CD4-positive, alpha-beta T cell treated with Interleukin-4 for 1 hour (primary cell): Measurements from ENCODE around the gene C3orf49.
A peak's percentile ranks its signal among the peaks of the same experiment; 100 is the strongest.

Experiments used
- DNase-seq, 2 donors: peaks; one replicate each; pipeline ENCODE4 v3.0.0-alpha.2; 2020 to 2022

C3orf49 gene

GRCh38 chr3:63819151-63819398 lies at the start of gene C3orf49:
TSS of gene C3orf49 (plus strand) at chr3:63819299. CDS start at chr3:63819472, 173 bp downstream.
- DNase-seq = no peak

GRCh38 chr3:63774781-63775180 lies 44.3 kb upstream of the C3orf49 start:
- no peak for DNase-seq

GRCh38 chr3:63779227-63779626 lies 39.9 kb upstream of the C3orf49 start:
- DNase-seq = no peak

- DNase-seq = no peak
These were observed 27.1 kb upstream of the C3orf49 start for GRCh38 chr3:63791974-63792373.

- DNase-seq = no peak
These were observed 23.7 kb upstream of the C3orf49 start for GRCh38 chr3:63795438-63795837.

GRCh38 chr3:63798544-63798943 lies 20.6 kb upstream of the C3orf49 start:
- no peak for DNase-seq

- DNase-seq = no peak
These were observed 20.1 kb upstream of the C3orf49 start for GRCh38 chr3:63798949-63799348.

GRCh38 chr3:63800097-63800496 lies 19.0 kb upstream of the C3orf49 start:
- DNase-seq = no peak

- DNase-seq = no peak
These were observed 15.2 kb upstream of the C3orf49 start for GRCh38 chr3:63803911-63804310.

- DNase-seq = no peak
These were observed 11.0 kb upstream of the C3orf49 start for GRCh38 chr3:63807961-63808565.

GRCh38 chr3:63808633-63809032 lies 10.5 kb upstream of the C3orf49 start:
- DNase-seq = no peak

GRCh38 chr3:63809607-63810006 lies 9.5 kb upstream of the C3orf49 start:
- no peak for DNase-seq

- DNase-seq = no peak
These were observed 4.9 kb upstream of the C3orf49 start for GRCh38 chr3:63814237-63814636.

GRCh38 chr3:63817225-63817624 lies 1.9 kb upstream of the C3orf49 start:
- no peak for DNase-seq

- peak; percentile 60 to 64 for DNase-seq
These were observed 583 bp upstream of the C3orf49 start for GRCh38 chr3:63818282-63819150.

- no peak for DNase-seq
These were observed 5.2 kb downstream of the C3orf49 start for GRCh38 chr3:63824309-63824708.

GRCh38 chr3:63830526-63830925 lies 11.4 kb downstream of the C3orf49 start:
- DNase-seq = no peak

GRCh38 chr3:63832395-63832794 lies 13.3 kb downstream of the C3orf49 start:
- DNase-seq = no peak

- DNase-seq = no peak
These were observed 22.6 kb downstream of the C3orf49 start for GRCh38 chr3:63841704-63842103.

GRCh38 chr3:63842127-63842526 lies 23.0 kb downstream of the C3orf49 start:
- DNase-seq = no peak

GRCh38 chr3:63845215-63845614 lies 26.1 kb downstream of the C3orf49 start:
- DNase-seq = no peak

GRCh38 chr3:63847718-63848450 lies 28.8 kb downstream of the C3orf49 start:
- DNase-seq = no peak

- DNase-seq = no peak
These were observed 30.1 kb downstream of the C3orf49 start for GRCh38 chr3:63849175-63849574.

- no peak for DNase-seq
These were observed 32.2 kb downstream of the C3orf49 start for GRCh38 chr3:63851287-63851686.
